ENCODE measurements around the gene ZNF227. TPM values are rescaled to one million over a fixed set of nuclear protein-coding genes. Genes with fewer than 3 reads are reported as not detected.

ZNF227 gene
- total and polyA plus RNA-seq, 2 donors (not counting 1 experiment from before 2014, with no cell fraction given), result 5.9 to 49.5 TPM

DNA sequence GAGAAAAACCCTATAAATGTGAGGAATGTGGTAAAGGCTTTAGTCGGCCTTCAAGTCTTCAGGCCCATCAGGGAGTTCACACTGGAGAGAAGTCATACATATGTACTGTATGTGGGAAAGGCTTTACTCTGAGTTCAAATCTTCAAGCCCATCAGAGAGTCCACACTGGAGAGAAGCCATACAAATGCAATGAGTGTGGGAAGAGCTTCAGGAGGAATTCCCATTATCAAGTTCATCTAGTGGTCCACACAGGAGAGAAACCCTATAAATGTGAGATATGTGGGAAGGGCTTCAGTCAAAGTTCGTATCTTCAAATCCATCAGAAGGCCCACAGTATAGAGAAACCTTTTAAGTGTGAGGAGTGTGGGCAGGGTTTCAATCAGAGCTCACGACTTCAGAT, 35.7 kb upstream of the ZNF227 start:
- DNase-seq (no peak), ATAC-seq (ENCODE audit: low read depth) (no peak)
- Histone ChIP-seq H3K4me2 (replicated peaks; ENCODE audit: low read depth, low read length, poor library complexity, severe bottlenecking) (no peak overlapping the region), H3K9ac (ENCODE audit: low read length) (no peak overlapping the region), H3K27ac (ENCODE audit: low read length in 2 of 2) (no peak overlapping the region), H3K9me3 (ENCODE audit: control extremely low read depth in 1 of 3, control insufficient read depth in 2 of 3, insufficient read depth in 1 of 3, low read length in 2 of 3) (peaks cover 21 to 75% (median 34%) of the 10 kb centered on the region in 3 donors), H3K36me3 (replicated peaks in 1 of 2; ENCODE audit: control extremely low read depth in 1 of 2, control insufficient read depth in 1 of 2, extremely low read depth in 1 of 2, insufficient read depth in 2 of 2, low read length in 1 of 2) (peaks cover 25 to 55% of the 10 kb centered on the region in 2 experiments), H2AFZ (ENCODE audit: insufficient read depth, low read depth, low read length, poor library complexity, severe bottlenecking) (no peak overlapping the region), H3K4me1 (ENCODE audit: control insufficient read depth in 2 of 2, insufficient read depth in 2 of 2, low read length in 2 of 2) (no peaks in the 10 kb centered on the region), H3K27me3 (replicated peaks in 1 of 4; ENCODE audit: control extremely low read depth in 1 of 4, control insufficient read depth in 3 of 4, insufficient read depth in 4 of 4, low read length in 3 of 4) (no peaks in the 10 kb centered on the region), H3K79me2 (ENCODE audit: control insufficient read depth, insufficient read depth, low read length) (no peaks in the 10 kb centered on the region), H4K20me1 (ENCODE audit: control insufficient read depth, insufficient read depth, low read length, poor library complexity, severe bottlenecking) (no peaks in the 10 kb centered on the region), H3K4me3 (ENCODE audit: control extremely low read depth in 1 of 5, extremely low read depth in 1 of 5, insufficient read depth in 1 of 5, low read depth in 2 of 5, low read length in 4 of 5) (no peak overlapping the region)
- no peak overlapping the region for H3K27ac Mint-ChIP-seq
- intact Hi-C loops (cut with micrococcal nuclease), result no loop called here
- TF ChIP-seq, protein P1, sequence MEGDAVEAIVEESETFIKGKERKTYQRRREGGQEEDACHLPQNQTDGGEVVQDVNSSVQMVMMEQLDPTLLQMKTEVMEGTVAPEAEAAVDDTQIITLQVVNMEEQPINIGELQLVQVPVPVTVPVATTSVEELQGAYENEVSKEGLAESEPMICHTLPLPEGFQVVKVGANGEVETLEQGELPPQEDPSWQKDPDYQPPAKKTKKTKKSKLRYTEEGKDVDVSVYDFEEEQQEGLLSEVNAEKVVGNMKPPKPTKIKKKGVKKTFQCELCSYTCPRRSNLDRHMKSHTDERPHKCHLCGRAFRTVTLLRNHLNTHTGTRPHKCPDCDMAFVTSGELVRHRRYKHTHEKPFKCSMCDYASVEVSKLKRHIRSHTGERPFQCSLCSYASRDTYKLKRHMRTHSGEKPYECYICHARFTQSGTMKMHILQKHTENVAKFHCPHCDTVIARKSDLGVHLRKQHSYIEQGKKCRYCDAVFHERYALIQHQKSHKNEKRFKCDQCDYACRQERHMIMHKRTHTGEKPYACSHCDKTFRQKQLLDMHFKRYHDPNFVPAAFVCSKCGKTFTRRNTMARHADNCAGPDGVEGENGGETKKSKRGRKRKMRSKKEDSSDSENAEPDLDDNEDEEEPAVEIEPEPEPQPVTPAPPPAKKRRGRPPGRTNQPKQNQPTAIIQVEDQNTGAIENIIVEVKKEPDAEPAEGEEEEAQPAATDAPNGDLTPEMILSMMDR (IDR thresholded peaks at IDR 0.05), result no peak
- no peak for TF ChIP-seq EZH2 (IDR thresholded peaks at IDR 0.05; ENCODE audit: borderline replicate concordance, insufficient read depth, low read depth, low read length, poor library complexity, severe bottlenecking)
- POLR2A ChIA-PET, result interaction anchor here (0.6 kb wide), 1 partner anchor 8 kb away, joined by 3 read pairs; no protein-coding TSS in a partner anchor
- H3K27me3 Mint-ChIP-seq, result no peaks in the 10 kb centered on the region
- CTCF ChIA-PET, result no interaction called here
- peaks cover 31% of the 10 kb centered on the region for H3K9me3 Mint-ChIP-seq (ENCODE audit: insufficient read depth)
- no peak overlapping the region for H3K4me3 Mint-ChIP-seq
- WGBS (ENCODE audit: insufficient coverage), result 100% methylated on average over 1 of the region's 3 CpGs
- no peaks in the 10 kb centered on the region for H3K4me1 Mint-ChIP-seq

GRCh38 chr19:44180968-44181367, 31.4 kb upstream of the ZNF227 start:
- H3K79me2 ChIP-seq (ENCODE audit: control insufficient read depth, insufficient read depth, low read length), result no peaks in the 10 kb centered on the region
- H4K20me1 ChIP-seq (ENCODE audit: control insufficient read depth, insufficient read depth, low read length, poor library complexity, severe bottlenecking), result no peaks in the 10 kb centered on the region
- DNase-seq, result no peak
- intact Hi-C loops (cut with micrococcal nuclease), result no loop called here
- H3K4me2 ChIP-seq (replicated peaks; ENCODE audit: low read depth, low read length, poor library complexity, severe bottlenecking), result no peak overlapping the region
- H3K9me3 Mint-ChIP-seq (ENCODE audit: insufficient read depth), result peaks cover 29% of the 10 kb centered on the region
- no peak overlapping the region for H3K27ac ChIP-seq (ENCODE audit: low read length in 2 of 2)
- no peak for ATAC-seq (ENCODE audit: low read depth)
- H3K4me3 Mint-ChIP-seq, result no peak overlapping the region
- H3K27ac Mint-ChIP-seq, result no peak overlapping the region
- ChIA-PET CTCF (no interaction called here), POLR2A (no interaction called here)
- no peaks in the 10 kb centered on the region for H3K4me1 ChIP-seq (ENCODE audit: control insufficient read depth in 2 of 2, insufficient read depth in 2 of 2, low read length in 2 of 2)
- H3K9ac ChIP-seq (ENCODE audit: low read length), result no peak overlapping the region
- peaks cover 18 to 61% (median 36%) of the 10 kb centered on the region in 3 donors for H3K9me3 ChIP-seq (ENCODE audit: control extremely low read depth in 1 of 3, control insufficient read depth in 2 of 3, insufficient read depth in 1 of 3, low read length in 2 of 3)
- H3K4me3 ChIP-seq (ENCODE audit: control extremely low read depth in 1 of 5, extremely low read depth in 1 of 5, insufficient read depth in 1 of 5, low read depth in 2 of 5, low read length in 4 of 5), result no peak overlapping the region
- H3K27me3 ChIP-seq (replicated peaks in 1 of 4; ENCODE audit: control extremely low read depth in 1 of 4, control insufficient read depth in 3 of 4, insufficient read depth in 4 of 4, low read length in 3 of 4), result no peaks in the 10 kb centered on the region
- H3K36me3 ChIP-seq (replicated peaks in 1 of 2; ENCODE audit: control extremely low read depth in 1 of 2, control insufficient read depth in 1 of 2, extremely low read depth in 1 of 2, insufficient read depth in 2 of 2, low read length in 1 of 2), result peaks cover 4 to 11% of the 10 kb centered on the region in 2 experiments
- no peak overlapping the region for H2AFZ ChIP-seq (ENCODE audit: insufficient read depth, low read depth, low read length, poor library complexity, severe bottlenecking)
- H3K4me1 Mint-ChIP-seq, result no peaks in the 10 kb centered on the region
- H3K27me3 Mint-ChIP-seq, result no peaks in the 10 kb centered on the region
- TF ChIP-seq, protein P1 (IDR thresholded peaks at IDR 0.05), result no peak
- no peak for TF ChIP-seq EZH2 (IDR thresholded peaks at IDR 0.05; ENCODE audit: borderline replicate concordance, insufficient read depth, low read depth, low read length, poor library complexity, severe bottlenecking)
